Fibroblast of pulmonary artery (primary cell): ENCODE data around the gene FBXO42.

ENCODE experiments used
- DNase-seq: peaks from one replicate; pipeline ENCODE4 v3.0.0-alpha.2; 2010; ENCODE audit warnings: low read depth
- H3K4me3 ChIP-seq: replicated peaks from 2 replicates; pipeline ENCODE4 v1.5.1; 2011; ENCODE audit warnings: low read depth, mild to moderate bottlenecking, control low read depth, low read length, moderate library complexity
- CTCF ChIP-seq: IDR thresholded peaks from 2 replicates; pipeline ENCODE4 v1.5.1; 2011; ENCODE audit warnings: mild to moderate bottlenecking, control low read depth, low read length, inconsistent platforms; ENCODE audit errors: missing control alignments

The FBXO42 gene

GRCh38 chr1:16281765-16282164 is 70.5 kb downstream of the FBXO42 start:
- DNase-seq = no peak
- no peak for TF ChIP-seq CTCF
- H3K4me3 ChIP-seq = no peak overlapping the region

- H3K4me3 ChIP-seq = no peak overlapping the region
- no peak for TF ChIP-seq CTCF
- no peak for DNase-seq
Observed at GRCh38 chr1:16279186-16279585, 73.1 kb downstream of the FBXO42 start.

GRCh38 chr1:16276302-16277030 is 75.8 kb downstream of the FBXO42 start:
- no peak for TF ChIP-seq CTCF
- H3K4me3 ChIP-seq = no peak overlapping the region
- DNase-seq = no peak

- no peak overlapping the region for H3K4me3 ChIP-seq
- no peak for DNase-seq
- no peak for TF ChIP-seq CTCF
Observed at GRCh38 chr1:16275591-16275990, 76.7 kb downstream of the FBXO42 start.

- no peak for TF ChIP-seq CTCF
- no peak for DNase-seq
Observed at GRCh38 chr1:16267690-16268180, 84.5 kb downstream of the FBXO42 start.

GRCh38 chr1:16266411-16267118 is 85.7 kb downstream of the FBXO42 start:
- peak; percentile 71 for DNase-seq
- no peak for TF ChIP-seq CTCF
- no peak overlapping the region for H3K4me3 ChIP-seq

More at GRCh38 chr1:16267690-16268180, 84.5 kb downstream of the FBXO42 start:
- H3K4me3 ChIP-seq = no peak overlapping the region
